GM12873 (cell line): ENCODE results near the gene TPST1.

Source experiments
- CTCF ChIP-seq: IDR thresholded peaks from 2 replicates; pipeline ENCODE4 v1.5.1; 2012; ENCODE audit warnings: low read depth, mild to moderate bottlenecking, moderate library complexity, low read length, control low read depth; ENCODE audit not compliant: insufficient read depth; ENCODE audit errors: missing control alignments

The TPST1 gene

GRCh38 chr7:66236713-66237303 lies 31.7 kb downstream of the TPST1 start:
- TF ChIP-seq CTCF: no peak

GRCh38 chr7:66237906-66238772 lies 33.0 kb downstream of the TPST1 start:
- no peak for TF ChIP-seq CTCF

- TF ChIP-seq CTCF: no peak
Observed at GRCh38 chr7:66238773-66239466, 33.8 kb downstream of the TPST1 start.

- TF ChIP-seq CTCF: no peak
Observed at GRCh38 chr7:66239467-66239856, 34.3 kb downstream of the TPST1 start.

GRCh38 chr7:66245008-66245407 lies 39.9 kb downstream of the TPST1 start:
- TF ChIP-seq CTCF: no peak

- TF ChIP-seq CTCF: no peak
Observed at GRCh38 chr7:66246554-66247171, 41.5 kb downstream of the TPST1 start.
